Measurements from ENCODE around the gene ETFRF1.

ETFRF1 gene

GRCh38 chr12:25213338-25213737 is 18.3 kb downstream of the ETFRF1 start:
- no peak for DNase-seq (ENCODE audit: low spot score)
- no peak for FAIRE-seq

- DNase-seq (ENCODE audit: low spot score) = no peak
- no peak for FAIRE-seq
Observed at GRCh38 chr12:25236190-25236589, 41.2 kb downstream of the ETFRF1 start.

GRCh38 chr12:25236626-25237025 is 41.6 kb downstream of the ETFRF1 start:
- FAIRE-seq (no peak), DNase-seq (ENCODE audit: low spot score) (no peak)

GRCh38 chr12:25241167-25242020 is 46.4 kb downstream of the ETFRF1 start:
- DNase-seq (ENCODE audit: low spot score) = no peak
- no peak for FAIRE-seq

GRCh38 chr12:25242981-25243679 is 48.1 kb downstream of the ETFRF1 start:
- no peak for FAIRE-seq
- no peak for DNase-seq (ENCODE audit: low spot score)

GRCh38 chr12:25243680-25243990 is 48.6 kb downstream of the ETFRF1 start:
- no peak for DNase-seq (ENCODE audit: low spot score)
- FAIRE-seq = no peak

- FAIRE-seq (no peak), DNase-seq (ENCODE audit: low spot score) (no peak)
Observed at GRCh38 chr12:25245491-25245890, 50.5 kb downstream of the ETFRF1 start.

- FAIRE-seq (no peak), DNase-seq (ENCODE audit: low spot score) (no peak)
Observed at GRCh38 chr12:25248137-25248536, 53.1 kb downstream of the ETFRF1 start.

- FAIRE-seq = no peak
- DNase-seq (ENCODE audit: low spot score) = no peak
Observed at GRCh38 chr12:25248732-25249131, 53.7 kb downstream of the ETFRF1 start.

- peak; percentile 35 for DNase-seq (ENCODE audit: low spot score)
- no peak for FAIRE-seq
Observed at GRCh38 chr12:25249931-25250738, 55.1 kb downstream of the ETFRF1 start.

GRCh38 chr12:25250744-25251730 is 56.0 kb downstream of the ETFRF1 start, which contains the start of gene KRAS:
TSS of gene KRAS (minus strand) at chr12:25250929.
- DNase-seq (ENCODE audit: low spot score) (peak; percentile 96), FAIRE-seq (peak; percentile 94)

- no peak for FAIRE-seq
- DNase-seq (ENCODE audit: low spot score) = no peak
Observed at GRCh38 chr12:25251769-25252168, 56.7 kb downstream of the ETFRF1 start.

GRCh38 chr12:25252946-25253345 is 57.9 kb downstream of the ETFRF1 start:
- DNase-seq (ENCODE audit: low spot score) = no peak
- FAIRE-seq = no peak

- FAIRE-seq (no peak), DNase-seq (ENCODE audit: low spot score) (no peak)
Observed at GRCh38 chr12:25253371-25254068, 58.5 kb downstream of the ETFRF1 start.

- peak; percentile 35 for FAIRE-seq
- DNase-seq (ENCODE audit: low spot score) = no peak
Observed at GRCh38 chr12:25254271-25254880, 59.3 kb downstream of the ETFRF1 start.
